ENCODE measurements around the gene KCNK7.
"Not testable (repeated sequence)": the region's sequence is repeated elsewhere in the genome, so short reads cannot be mapped to it uniquely, and the experiment has no call there.

Gene KCNK7, protein sequence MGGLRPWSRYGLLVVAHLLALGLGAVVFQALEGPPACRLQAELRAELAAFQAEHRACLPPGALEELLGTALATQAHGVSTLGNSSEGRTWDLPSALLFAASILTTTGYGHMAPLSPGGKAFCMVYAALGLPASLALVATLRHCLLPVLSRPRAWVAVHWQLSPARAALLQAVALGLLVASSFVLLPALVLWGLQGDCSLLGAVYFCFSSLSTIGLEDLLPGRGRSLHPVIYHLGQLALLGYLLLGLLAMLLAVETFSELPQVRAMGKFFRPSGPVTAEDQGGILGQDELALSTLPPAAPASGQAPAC

GRCh38 chr11:65595543-65596281 lies at the start of gene KCNK7:
KCNK7 (minus strand) TSS chr11:65595800; CDS start chr11:65595772, 28 bp downstream.
- H3K27ac ChIP-seq (ENCODE audit: low read length), result no peak within 1 kb of the TSS
- H3K4me3 ChIP-seq (ENCODE audit: low read length), result no peak within 1 kb of the TSS
- no CpG with 5 or more reads among the region's 12 CpGs for WGBS (ENCODE audit: insufficient coverage, insufficient read length)
- no peak for DNase-seq (ENCODE audit: low read depth, low spot score)
- H3K4me1 ChIP-seq (ENCODE audit: control insufficient read depth, insufficient read depth, low read length), result peaks cover 7% of the 10 kb centered on the region
- H3K9me3 ChIP-seq (ENCODE audit: control insufficient read depth, insufficient read depth, low read length), result no peaks in the 10 kb centered on the region
- peaks cover 7% of the 10 kb centered on the region; the same call in 1 of the 2 replicates for H3K27me3 ChIP-seq (ENCODE audit: control insufficient read depth, insufficient read depth, low read length)
- H3K36me3 ChIP-seq (ENCODE audit: control insufficient read depth, insufficient read depth, low read length), result peaks cover 6% of the 10 kb centered on the region

DNA sequence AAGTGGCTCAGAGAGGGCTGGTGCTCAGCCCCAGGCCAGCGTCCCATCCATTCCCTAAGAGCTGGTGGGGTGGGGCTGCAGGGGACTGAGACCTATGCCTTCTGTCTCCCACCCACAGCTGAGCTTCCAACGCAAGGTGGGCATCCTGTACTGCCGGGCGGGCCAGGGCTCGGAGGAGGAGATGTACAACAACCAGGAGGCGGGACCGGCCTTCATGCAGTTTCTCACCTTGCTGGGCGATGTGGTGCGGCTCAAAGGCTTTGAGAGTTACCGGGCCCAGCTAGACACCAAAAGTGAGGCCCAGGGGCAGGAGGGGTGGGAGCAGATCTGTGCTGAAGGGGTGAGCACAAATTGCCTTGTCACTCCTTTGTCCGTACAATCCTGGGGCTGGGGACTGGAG lies 49.2 kb upstream of the KCNK7 start:
- no peak overlapping the region for H3K27ac ChIP-seq (ENCODE audit: low read length)
- no CpG with 5 or more reads among the region's 11 CpGs for WGBS (ENCODE audit: insufficient coverage, insufficient read length)
- H3K27me3 ChIP-seq (ENCODE audit: control insufficient read depth, insufficient read depth, low read length), result no peaks in the 10 kb centered on the region
- no peak for DNase-seq (ENCODE audit: low read depth, low spot score)
- peaks cover 11% of the 10 kb centered on the region for H3K4me1 ChIP-seq (ENCODE audit: control insufficient read depth, insufficient read depth, low read length)
- H3K36me3 ChIP-seq (ENCODE audit: control insufficient read depth, insufficient read depth, low read length), result peaks cover 7% of the 10 kb centered on the region
- no peaks in the 10 kb centered on the region for H3K9me3 ChIP-seq (ENCODE audit: control insufficient read depth, insufficient read depth, low read length)
- H3K4me3 ChIP-seq (ENCODE audit: low read length), result no peak overlapping the region

- WGBS (ENCODE audit: insufficient coverage, insufficient read length), result no CpG with 5 or more reads among the region's 6 CpGs
- Histone ChIP-seq H3K4me1 (ENCODE audit: control insufficient read depth, insufficient read depth, low read length) (peaks cover 11% of the 10 kb centered on the region), H3K27me3 (ENCODE audit: control insufficient read depth, insufficient read depth, low read length) (no peaks in the 10 kb centered on the region), H3K36me3 (ENCODE audit: control insufficient read depth, insufficient read depth, low read length) (no peaks in the 10 kb centered on the region; the same call in 1 of the 2 replicates), H3K27ac (ENCODE audit: low read length) (no peak overlapping the region), H3K9me3 (ENCODE audit: control insufficient read depth, insufficient read depth, low read length) (no peaks in the 10 kb centered on the region), H3K4me3 (ENCODE audit: low read length) (no peak overlapping the region)
- no peak for DNase-seq (ENCODE audit: low read depth, low spot score)
Observed at GRCh38 chr11:65643971-65644370, 48.4 kb upstream of the KCNK7 start.

GRCh38 chr11:65642014-65642671 lies 46.5 kb upstream of the KCNK7 start:
- no peaks in the 10 kb centered on the region for H3K9me3 ChIP-seq (ENCODE audit: control insufficient read depth, insufficient read depth, low read length)
- no peaks in the 10 kb centered on the region for H3K27me3 ChIP-seq (ENCODE audit: control insufficient read depth, insufficient read depth, low read length)
- peak overlapping the region; percentile 54 for H3K4me3 ChIP-seq (ENCODE audit: low read length)
- H3K4me1 ChIP-seq (ENCODE audit: control insufficient read depth, insufficient read depth, low read length), result peaks cover 11% of the 10 kb centered on the region
- H3K27ac ChIP-seq (ENCODE audit: low read length), result no peak overlapping the region
- H3K36me3 ChIP-seq (ENCODE audit: control insufficient read depth, insufficient read depth, low read length), result no peaks in the 10 kb centered on the region; the same call in 1 of the 2 replicates
- no CpG with 5 or more reads among the region's 49 CpGs for WGBS (ENCODE audit: insufficient coverage, insufficient read length)
- DNase-seq (ENCODE audit: low read depth, low spot score), result no peak

DNA sequence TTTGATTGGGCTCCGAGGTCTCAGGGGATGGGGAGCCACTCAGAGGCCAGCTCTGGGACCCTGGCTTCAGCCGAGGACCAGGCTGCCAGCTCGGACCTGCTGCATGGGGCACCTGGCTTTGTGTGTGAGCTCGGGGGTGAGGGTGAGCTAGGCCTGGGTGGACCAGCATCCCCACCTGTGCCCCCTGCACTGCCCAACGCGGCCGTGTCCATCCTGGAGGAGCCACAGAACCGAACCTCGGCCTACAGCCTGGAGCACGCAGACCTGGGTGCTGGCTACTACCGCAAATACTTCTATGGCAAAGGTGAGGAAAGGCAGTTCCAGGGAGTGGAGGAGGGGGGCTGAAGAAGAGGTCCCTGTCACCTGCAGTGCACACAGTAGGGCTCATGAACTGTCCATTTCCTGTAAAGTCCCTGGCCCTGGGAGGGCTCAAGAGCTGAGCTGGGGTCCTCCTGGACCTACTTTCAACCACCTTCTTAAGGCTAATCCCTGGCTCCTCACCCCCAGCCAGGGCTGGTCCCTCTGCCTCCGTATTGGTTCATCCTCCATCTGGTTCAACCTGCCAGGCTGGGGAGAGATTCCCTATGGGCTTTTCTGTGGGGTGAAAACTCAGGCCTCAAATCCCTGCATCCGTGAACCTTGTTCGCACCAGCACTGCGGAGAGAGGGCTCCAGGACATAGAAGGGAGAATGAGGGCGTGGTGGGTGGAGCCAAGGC lies 45.9 kb upstream of the KCNK7 start:
- peaks cover 10% of the 10 kb centered on the region for H3K4me1 ChIP-seq (ENCODE audit: control insufficient read depth, insufficient read depth, low read length)
- DNase-seq (ENCODE audit: low read depth, low spot score), result no peak
- no peak overlapping the region for H3K4me3 ChIP-seq (ENCODE audit: low read length)
- no peaks in the 10 kb centered on the region for H3K27me3 ChIP-seq (ENCODE audit: control insufficient read depth, insufficient read depth, low read length)
- no peak overlapping the region for H3K27ac ChIP-seq (ENCODE audit: low read length)
- no CpG with 5 or more reads among the region's 16 CpGs for WGBS (ENCODE audit: insufficient coverage, insufficient read length)
- no peaks in the 10 kb centered on the region for H3K9me3 ChIP-seq (ENCODE audit: control insufficient read depth, insufficient read depth, low read length)
- peaks cover 5% of the 10 kb centered on the region; the same call in 1 of the 2 replicates for H3K36me3 ChIP-seq (ENCODE audit: control insufficient read depth, insufficient read depth, low read length)

- H3K4me3 ChIP-seq (ENCODE audit: low read length), result no peak overlapping the region
- no peak overlapping the region for H3K27ac ChIP-seq (ENCODE audit: low read length)
- WGBS (ENCODE audit: insufficient coverage, insufficient read length), result no CpG with 5 or more reads among the region's 35 CpGs
- peaks cover 8% of the 10 kb centered on the region for H3K4me1 ChIP-seq (ENCODE audit: control insufficient read depth, insufficient read depth, low read length)
- H3K27me3 ChIP-seq (ENCODE audit: control insufficient read depth, insufficient read depth, low read length), result no peaks in the 10 kb centered on the region
- DNase-seq (ENCODE audit: low read depth, low spot score), result no peak
- peaks cover 10% of the 10 kb centered on the region for H3K36me3 ChIP-seq (ENCODE audit: control insufficient read depth, insufficient read depth, low read length)
- H3K9me3 ChIP-seq (ENCODE audit: control insufficient read depth, insufficient read depth, low read length), result no peaks in the 10 kb centered on the region
Observed at GRCh38 chr11:65640483-65641296, 45.1 kb upstream of the KCNK7 start.

DNA sequence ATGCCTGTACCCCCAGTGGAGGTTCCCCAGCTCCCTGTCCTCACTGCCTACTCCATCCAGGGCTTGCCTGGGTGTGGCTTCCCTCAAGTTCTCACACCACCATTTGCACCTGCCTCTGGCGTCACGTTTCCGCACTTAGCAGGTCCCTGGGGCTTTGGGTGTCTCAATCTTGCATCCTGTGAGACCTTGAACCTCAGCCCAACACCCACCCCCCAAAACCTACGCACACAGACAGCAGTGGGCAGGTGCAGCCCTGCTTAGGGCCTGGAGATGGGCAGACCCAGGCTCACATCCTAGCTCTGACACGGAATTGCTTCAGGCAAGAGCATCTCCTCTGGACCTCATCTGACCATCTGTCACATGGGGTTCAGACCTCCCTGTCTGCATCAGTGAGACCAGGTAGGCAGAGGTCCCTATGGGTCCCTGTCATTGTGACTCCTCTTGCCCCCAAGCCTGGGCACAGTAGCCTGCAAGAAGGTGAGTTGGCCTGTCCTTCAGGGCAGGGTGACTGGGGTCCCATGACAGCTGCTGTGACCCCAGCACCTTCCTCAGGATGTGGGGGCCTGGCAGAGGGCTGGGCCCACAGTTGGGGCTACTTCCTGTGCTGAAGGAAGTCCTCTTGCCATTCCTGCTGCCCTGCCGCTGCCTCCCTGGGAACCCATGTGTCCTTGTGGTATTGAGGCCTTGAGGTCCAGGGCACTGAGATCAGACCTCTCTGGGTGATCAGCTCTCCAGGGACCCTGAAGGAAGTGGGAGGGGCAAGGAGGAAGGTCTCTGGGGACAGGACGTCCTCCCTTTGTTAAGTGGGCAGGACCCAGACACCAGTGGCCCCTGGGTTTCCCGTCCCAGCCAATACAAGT lies 44.3 kb upstream of the KCNK7 start:
- Histone ChIP-seq H3K27ac (ENCODE audit: low read length) (no peak overlapping the region), H3K27me3 (ENCODE audit: control insufficient read depth, insufficient read depth, low read length) (no peaks in the 10 kb centered on the region), H3K36me3 (ENCODE audit: control insufficient read depth, insufficient read depth, low read length) (peaks cover 19% of the 10 kb centered on the region), H3K4me1 (ENCODE audit: control insufficient read depth, insufficient read depth, low read length) (peaks cover 8% of the 10 kb centered on the region), H3K9me3 (ENCODE audit: control insufficient read depth, insufficient read depth, low read length) (no peaks in the 10 kb centered on the region), H3K4me3 (ENCODE audit: low read length) (no peak overlapping the region)
- no peak for DNase-seq (ENCODE audit: low read depth, low spot score)
- WGBS (ENCODE audit: insufficient coverage, insufficient read length), result no CpG with 5 or more reads among the region's 8 CpGs

DNA sequence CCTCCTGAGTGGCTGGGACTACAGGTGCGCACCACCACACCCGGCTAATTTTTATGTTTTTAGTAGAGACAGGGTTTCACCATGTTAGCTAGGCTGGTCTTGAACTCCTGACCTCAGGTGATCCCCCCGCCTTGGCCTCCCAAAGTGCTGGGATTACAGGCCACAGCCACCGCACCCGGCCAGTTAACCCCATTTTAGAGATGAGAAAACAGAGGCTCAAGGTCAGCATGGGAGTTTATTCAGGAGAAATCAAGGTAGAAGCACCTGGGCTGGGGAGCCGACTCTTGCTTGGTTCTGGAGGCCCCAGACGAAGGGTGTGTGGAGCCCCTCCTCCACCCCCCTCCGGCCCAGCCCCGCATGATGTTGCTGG lies 43.6 kb upstream of the KCNK7 start:
- not testable (repeated sequence) for H3K9me3 ChIP-seq (ENCODE audit: control insufficient read depth, insufficient read depth, low read length); H3K27me3 ChIP-seq (ENCODE audit: control insufficient read depth, insufficient read depth, low read length); H3K27ac ChIP-seq (ENCODE audit: low read length); H3K4me1 ChIP-seq (ENCODE audit: control insufficient read depth, insufficient read depth, low read length); DNase-seq (ENCODE audit: low read depth, low spot score); H3K4me3 ChIP-seq (ENCODE audit: low read length)
- H3K36me3 ChIP-seq (ENCODE audit: control insufficient read depth, insufficient read depth, low read length), result peaks cover 24% of the 10 kb centered on the region
- no CpG with 5 or more reads among the region's 9 CpGs for WGBS (ENCODE audit: insufficient coverage, insufficient read length)

GRCh38 chr11:65637794-65638419 lies 42.3 kb upstream of the KCNK7 start, which contains the start of gene SIPA1:
SIPA1 (plus strand) TSS chr11:65638101; CDS start chr11:65640922, 2,821 bp downstream.
- no CpG with 5 or more reads among the region's 46 CpGs for WGBS (ENCODE audit: insufficient coverage, insufficient read length)
- Histone ChIP-seq H3K4me1 (ENCODE audit: control insufficient read depth, insufficient read depth, low read length) (peaks cover 3% of the 10 kb centered on the region), H3K4me3 (ENCODE audit: low read length) (peak within 1 kb of the TSS; percentile 63; the same call in 1 of the 2 replicates), H3K27me3 (ENCODE audit: control insufficient read depth, insufficient read depth, low read length) (no peaks in the 10 kb centered on the region), H3K36me3 (ENCODE audit: control insufficient read depth, insufficient read depth, low read length) (peaks cover 28% of the 10 kb centered on the region), H3K27ac (ENCODE audit: low read length) (no peak within 1 kb of the TSS), H3K9me3 (ENCODE audit: control insufficient read depth, insufficient read depth, low read length) (no peaks in the 10 kb centered on the region)
- no peak for DNase-seq (ENCODE audit: low read depth, low spot score)
